Spleen (tissue), 7 donors: ENCODE data around the gene OCRL.

Experiments
- CTCF ChIP-seq, 11 experiments: fragments of 200-600 bp in 7 of 11; fragments of 450-650 bp in 4 of 11; sonication (generic) in 4 of 11; IDR thresholded peaks in 8 of 11; conservative IDR thresholded peaks in 3 of 11; 1 replicate in 7 of 11; 2 replicates in 4 of 11; pipeline versions ENCODE4 v1.4.0 to v1.8.0; 2016 to 2021; ENCODE audit warnings: antibody characterized with exemption in 11 of 11, inconsistent platforms in 4 of 11, mild to moderate bottlenecking in 1 of 11
- POLR2A ChIP-seq, 3 donors: fragments of 450-650 bp; IDR thresholded peaks; one replicate each; pipeline ENCODE4 v1.5.1; 2017; ENCODE audit warnings: antibody characterized with exemption in 3 of 3, mild to moderate bottlenecking in 1 of 3
- POLR2AphosphoS5 ChIP-seq, 3 donors: sonication (generic); formaldehyde crosslinking; IDR thresholded peaks; one replicate each; pipeline ENCODE4 v1.5.1; 2017; ENCODE audit warnings: antibody characterized with exemption in 3 of 3
- donor health status: DM: no; HTN: no; CAD: no; lungs with moderate emphysema.
- donor health status: DM: no; HTN: no; CAD: no.
- donor health status: DM: no; HTN: no; CAD: no.

GRCh38 chrX:129613596-129613995, 73.5 kb downstream of the OCRL start:
- TF ChIP-seq CTCF (IDR thresholded peaks at IDR 0.05 in 8 of 11, conservative IDR thresholded peaks at IDR 0.05 in 3 of 11) (no peak), POLR2AphosphoS5 (IDR thresholded peaks at IDR 0.05) (no peak), POLR2A (IDR thresholded peaks at IDR 0.05) (no peak)
